ENCODE data around the gene WLS.

DNA sequence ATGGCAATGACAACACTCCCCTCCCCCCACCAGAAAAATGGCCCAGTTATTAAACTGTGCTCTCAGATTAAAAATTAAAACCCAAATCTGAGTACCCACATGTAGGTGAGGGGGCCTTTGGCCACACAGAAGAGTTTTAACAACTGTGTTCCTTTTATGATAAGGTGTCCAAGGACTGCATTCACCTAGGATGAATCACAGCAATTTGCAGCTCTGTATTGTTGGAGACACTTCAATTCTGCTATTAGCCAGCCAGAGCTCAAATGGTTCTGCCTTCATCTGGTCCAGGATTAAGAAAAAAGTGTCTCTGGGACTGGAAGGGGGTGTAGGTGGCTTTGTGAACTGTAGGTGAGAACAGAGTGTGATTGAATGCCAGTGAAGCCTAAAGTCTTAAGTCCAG is 138.6 kb downstream of the WLS start:
- TF ChIP-seq, protein P1, sequence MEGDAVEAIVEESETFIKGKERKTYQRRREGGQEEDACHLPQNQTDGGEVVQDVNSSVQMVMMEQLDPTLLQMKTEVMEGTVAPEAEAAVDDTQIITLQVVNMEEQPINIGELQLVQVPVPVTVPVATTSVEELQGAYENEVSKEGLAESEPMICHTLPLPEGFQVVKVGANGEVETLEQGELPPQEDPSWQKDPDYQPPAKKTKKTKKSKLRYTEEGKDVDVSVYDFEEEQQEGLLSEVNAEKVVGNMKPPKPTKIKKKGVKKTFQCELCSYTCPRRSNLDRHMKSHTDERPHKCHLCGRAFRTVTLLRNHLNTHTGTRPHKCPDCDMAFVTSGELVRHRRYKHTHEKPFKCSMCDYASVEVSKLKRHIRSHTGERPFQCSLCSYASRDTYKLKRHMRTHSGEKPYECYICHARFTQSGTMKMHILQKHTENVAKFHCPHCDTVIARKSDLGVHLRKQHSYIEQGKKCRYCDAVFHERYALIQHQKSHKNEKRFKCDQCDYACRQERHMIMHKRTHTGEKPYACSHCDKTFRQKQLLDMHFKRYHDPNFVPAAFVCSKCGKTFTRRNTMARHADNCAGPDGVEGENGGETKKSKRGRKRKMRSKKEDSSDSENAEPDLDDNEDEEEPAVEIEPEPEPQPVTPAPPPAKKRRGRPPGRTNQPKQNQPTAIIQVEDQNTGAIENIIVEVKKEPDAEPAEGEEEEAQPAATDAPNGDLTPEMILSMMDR (IDR thresholded peaks at IDR 0.05) = no peak
- TF ChIP-seq POLR2A (IDR thresholded peaks at IDR 0.05) (no peak), EP300 (IDR thresholded peaks at IDR 0.05) (no peak), POLR2AphosphoS5 (IDR thresholded peaks at IDR 0.05) (no peak)
